Esophagus muscularis mucosa (tissue), 4 donors: ENCODE data around the gene HESX1. TPM values are rescaled to one million over a fixed set of nuclear protein-coding genes. Genes with fewer than 3 reads are reported as not detected.

Experiments
- DNase-seq: peaks from one replicate; pipeline ENCODE4 v3.0.0-alpha.2; 2017; ENCODE audit errors: extremely low spot score
- H3K27ac ChIP-seq, 4 donors: fragments of 200-600 bp; sonication (generic); replicated peaks in 1 of 4; 1 replicate in 3 of 4; 2 replicates in 1 of 4; pipeline ENCODE4 v1.5.1; 2016 to 2019; ENCODE audit warnings: mild to moderate bottlenecking in 1 of 4
- H3K27me3 ChIP-seq, 4 donors: fragments of 200-600 bp; sonication (generic); one replicate each; pipeline versions ENCODE4 v1.5.1 to v1.6.0; 2016 to 2019
- H3K36me3 ChIP-seq, 4 donors: fragments of 200-600 bp; sonication (generic); one replicate each; pipeline ENCODE4 v1.5.1; 2016 to 2019
- H3K4me1 ChIP-seq, 4 donors: fragments of 200-600 bp; sonication (generic); one replicate each; pipeline ENCODE4 v1.5.1; 2016 to 2019
- H3K4me3 ChIP-seq, 4 donors: fragments of 200-600 bp; sonication (generic); 1 replicate in 2 of 4; 2 replicates in 2 of 4; pipeline ENCODE4 v1.5.1; 2016 to 2019; ENCODE audit warnings: mild to moderate bottlenecking in 4 of 4, moderate library complexity in 1 of 4
- H3K9me3 ChIP-seq, 4 donors: fragments of 200-600 bp; sonication (generic); 1 replicate in 3 of 4; 2 replicates in 1 of 4; pipeline ENCODE4 v1.5.1; 2016 to 2019
- CTCF ChIP-seq, 3 experiments: fragments of 200-600 bp in 2 of 3; fragments of 450-650 bp in 1 of 3; sonication (generic) in 2 of 3; IDR thresholded peaks; one replicate each; pipeline ENCODE4 v1.5.1; 2017 to 2019; ENCODE audit warnings: antibody characterized with exemption in 3 of 3, mild to moderate bottlenecking in 2 of 3, moderate library complexity in 1 of 3
- EP300 ChIP-seq: sonication (generic); formaldehyde crosslinking; IDR thresholded peaks from one replicate; pipeline ENCODE4 v1.6.1; 2017; ENCODE audit warnings: antibody characterized with exemption
- POLR2A ChIP-seq: fragments of 450-650 bp; IDR thresholded peaks from one replicate; pipeline ENCODE4 v1.6.1; 2017; ENCODE audit warnings: antibody characterized with exemption, moderate library complexity, mild to moderate bottlenecking, low read depth
- POLR2AphosphoS5 ChIP-seq, 2 donors: sonication (generic); formaldehyde crosslinking; IDR thresholded peaks; one replicate each; pipeline ENCODE4 v1.6.1; 2017; ENCODE audit warnings: antibody characterized with exemption in 2 of 2
- WGBS: methylation state at CpG from one replicate; pipeline ENCODE4 v1.1.5; 2018; 5-methylcytosine and 5-hydroxymethylcytosine counted together
- intact Hi-C: fragments of 100-400 bp; cut with DNase I; formaldehyde crosslinking; loops from one replicate; pipeline ENCODE4 v1.15.1; 2023
- total RNA-seq, 4 donors: library from RNA; depleted of rRNA; stranded (reverse); fragments of >200 nt; gene quantifications; one replicate each; pipeline versions ENCODE4 v1.1.0 to v1.2.1, GENCODE V29; 2016

The HESX1 gene
- total RNA-seq, 4 donors from 2014 or later, result 0.52 to 0.86 (median 0.83) TPM; not detected in 1

DNA sequence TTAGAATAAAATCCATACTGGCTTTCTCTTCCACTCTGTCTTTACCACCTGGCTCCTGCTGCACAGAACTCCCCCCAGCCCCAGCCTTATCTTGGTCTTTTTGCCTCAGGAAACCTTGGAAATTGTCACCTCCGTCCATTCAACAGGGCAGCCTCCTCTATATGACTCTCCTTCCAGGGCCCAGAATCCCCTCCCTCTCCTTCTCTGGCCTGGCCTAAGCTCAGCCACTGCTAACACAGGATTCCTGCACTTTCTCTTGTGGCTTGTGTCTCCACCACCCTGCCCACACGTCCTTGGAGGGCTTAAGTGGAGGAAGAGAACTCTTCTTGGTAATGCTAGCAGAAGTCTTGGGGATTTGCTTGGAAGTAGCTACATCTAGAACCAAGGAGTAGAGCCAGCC is 33.1 kb downstream of the HESX1 start:
- Histone ChIP-seq H3K36me3 (no peaks in the 10 kb centered on the region), H3K4me3 (no peak overlapping the region), H3K9me3 (no peaks in the 10 kb centered on the region), H3K4me1 (peaks cover 5 to 50% (median 43%) of the 10 kb centered on the region in 4 donors), H3K27ac (no peak overlapping the region), H3K27me3 (no peaks in the 10 kb centered on the region)
- intact Hi-C loops, result loop anchor here (5.0 to 10.0 kb wide), 2 partner anchors 64 to 172 kb away; no protein-coding TSS in a partner anchor
- TF ChIP-seq EP300 (no peak), POLR2A (no peak), CTCF (IDR thresholded peaks at IDR 0.05) (no peak), POLR2AphosphoS5 (IDR thresholded peaks at IDR 0.05) (no peak)
- DNase-seq, result no peak
- 70% methylated on average over 2 of the region's 2 CpGs for WGBS

GRCh38 chr3:57165641-57166040 is 34.1 kb downstream of the HESX1 start:
- Histone ChIP-seq H3K27ac (no peak overlapping the region), H3K36me3 (no peaks in the 10 kb centered on the region), H3K4me3 (peak overlapping the region in 3 of 4 donors; percentile 73 to 86 (median 76)), H3K27me3 (no peaks in the 10 kb centered on the region), H3K4me1 (peaks cover 10 to 60% (median 53%) of the 10 kb centered on the region in 4 donors), H3K9me3 (no peaks in the 10 kb centered on the region)
- intact Hi-C loops, result loop anchor here (5.0 to 10.0 kb wide), 2 partner anchors 63 to 171 kb away; no protein-coding TSS in a partner anchor
- DNase-seq, result no peak
- 18% methylated on average over 4 of the region's 4 CpGs for WGBS
- no peak for TF ChIP-seq POLR2A
- TF ChIP-seq POLR2AphosphoS5 (IDR thresholded peaks at IDR 0.05), result no peak
- no peak for TF ChIP-seq EP300
- no peak for TF ChIP-seq CTCF (IDR thresholded peaks at IDR 0.05)

DNA sequence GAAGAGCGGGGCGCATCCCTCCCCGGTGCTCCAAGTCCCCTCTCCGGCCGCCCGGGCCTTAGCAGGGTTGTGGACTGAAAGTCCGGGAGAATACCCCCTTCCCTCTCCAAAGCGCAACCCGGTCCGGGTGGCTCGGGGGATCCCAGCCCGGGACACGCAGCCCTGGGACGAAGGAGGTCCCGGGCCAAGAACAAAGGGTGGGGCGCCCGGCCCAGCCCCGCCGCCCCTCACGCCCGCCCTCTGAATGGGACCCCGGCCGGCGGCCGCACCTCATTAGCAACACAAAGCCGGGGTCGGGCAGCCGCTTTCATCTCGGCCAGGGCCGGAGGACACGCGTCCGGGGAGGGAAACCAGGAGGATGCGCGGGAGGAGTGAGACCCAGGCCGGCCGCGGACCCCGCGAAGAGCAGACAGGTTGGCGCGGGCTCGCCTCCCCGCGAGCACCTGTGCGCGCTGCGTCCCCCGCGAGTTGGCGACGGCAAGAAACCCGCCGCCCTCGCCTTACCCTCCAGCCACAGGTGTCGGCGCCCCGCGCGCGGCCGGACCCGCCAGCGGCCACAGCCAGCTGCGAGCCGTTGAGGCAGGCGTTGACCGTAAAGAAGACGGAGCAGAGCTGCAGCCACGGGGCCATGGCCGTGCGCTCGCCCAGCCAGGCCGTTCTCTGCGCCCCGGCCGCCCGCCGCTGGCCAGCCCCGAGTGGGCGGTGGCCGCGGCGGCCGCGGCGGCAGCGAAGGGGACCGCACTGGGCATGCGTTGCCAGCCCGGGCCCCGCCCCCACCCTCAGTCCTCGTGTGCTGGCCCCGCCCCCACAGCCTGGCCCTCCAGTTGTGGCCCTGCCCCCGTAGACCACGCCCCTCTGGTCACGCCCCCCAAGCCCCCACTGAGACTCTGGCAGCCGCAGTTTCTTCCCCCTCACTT is 34.9 kb downstream of the HESX1 start, which contains the start of gene IL17RD:
TSS of gene IL17RD (minus strand) at position 697 of the 917 bp plus-strand sequence. CDS start at position 630, 67 bp downstream.
- intact Hi-C loops, result loop anchor here (5.0 to 10.0 kb wide), 2 partner anchors 63 to 170 kb away; no protein-coding TSS in a partner anchor
- Histone ChIP-seq H3K4me1 (peaks cover 17 to 60% (median 54%) of the 10 kb centered on the region in 4 donors), H3K27ac (peak within 1 kb of the TSS; percentile 61 to 81 (median 68)), H3K27me3 (no peaks in the 10 kb centered on the region), H3K36me3 (no peaks in the 10 kb centered on the region), H3K9me3 (no peaks in the 10 kb centered on the region), H3K4me3 (peak within 1 kb of the TSS; percentile 73 to 86 (median 80))
- 0% methylated on average over 24 of the region's 98 CpGs for WGBS
- DNase-seq, result no peak
- no peak for TF ChIP-seq CTCF (IDR thresholded peaks at IDR 0.05)
- no peak for TF ChIP-seq EP300
- TF ChIP-seq POLR2AphosphoS5 (IDR thresholded peaks at IDR 0.05), result peak in 1 of 2 donors; percentile 14
- no peak for TF ChIP-seq POLR2A

DNA sequence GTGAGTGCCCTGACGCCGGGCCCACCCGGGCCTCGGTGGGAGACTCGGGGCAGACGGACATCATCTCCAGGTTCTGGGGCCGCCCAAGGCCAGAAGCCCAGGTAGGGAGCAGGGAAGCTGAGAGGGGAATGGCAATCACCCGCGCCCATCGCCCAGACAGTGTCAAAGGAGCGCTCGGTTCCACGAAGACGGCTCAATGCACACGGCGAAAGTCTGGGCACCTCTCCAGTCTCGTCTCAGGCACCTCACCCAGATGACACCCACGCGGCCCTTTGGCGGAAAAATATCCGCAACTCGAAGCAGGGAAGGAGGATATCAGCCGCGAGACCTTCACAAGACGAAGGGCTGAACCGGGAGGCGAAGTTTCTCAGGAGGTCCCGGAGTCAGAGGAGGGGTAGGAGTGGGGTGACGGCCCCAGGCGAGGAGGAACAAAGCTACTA is 35.5 kb downstream of the HESX1 start:
- Histone ChIP-seq H3K4me1 (peaks cover 24 to 63% (median 56%) of the 10 kb centered on the region in 4 donors), H3K36me3 (no peaks in the 10 kb centered on the region), H3K27me3 (no peaks in the 10 kb centered on the region), H3K9me3 (no peaks in the 10 kb centered on the region), H3K27ac (peak overlapping the region; percentile 61 to 81 (median 68)), H3K4me3 (peak overlapping the region; percentile 73 to 86 (median 80))
- DNase-seq, result no peak
- 10% methylated on average over 13 of the region's 30 CpGs for WGBS
- peak in 1 of 2 donors; percentile 9 for TF ChIP-seq POLR2AphosphoS5 (IDR thresholded peaks at IDR 0.05)
- no peak for TF ChIP-seq POLR2A
- TF ChIP-seq CTCF (IDR thresholded peaks at IDR 0.05), result no peak
- no peak for TF ChIP-seq EP300
- intact Hi-C loops, result loop anchor here (10.0 kb wide), 1 partner anchor 169 kb away; no protein-coding TSS in a partner anchor
